GM23338 (cell line): ENCODE measurements around the gene TTBK1. TPM values are rescaled to one million over a fixed set of nuclear protein-coding genes. Genes with fewer than 3 reads are reported as not detected.

Experiments
- ATAC-seq: fragments of 200-7000 bp; cut with Tn5 transposase; 3 replicates; pipeline ENCODE4 v1.9.1; 2020
- DNase-seq: peaks from one replicate; pipeline ENCODE4 v3.0.0-alpha.2; 2015; ENCODE audit warnings: low spot score
- H2AFZ ChIP-seq: fragments of 200-600 bp; sonication (generic); 2 replicates; pipeline ENCODE4 v1.8.0; 2016; ENCODE audit warnings: antibody characterized with exemption, mild to moderate bottlenecking, moderate library complexity
- H3F3A ChIP-seq: fragments of 200-600 bp; sonication (generic); replicated peaks from 2 replicates; pipeline ENCODE4 v1.8.0; 2017; ENCODE audit warnings: antibody characterized with exemption, mixed run types, low read depth
- H3K27ac ChIP-seq: fragments of 200-600 bp; sonication (generic); 2 replicates; pipeline ENCODE4 v1.6.1; 2016; ENCODE audit warnings: low read depth
- H3K27me3 ChIP-seq: fragments of 200-600 bp; sonication (generic); 2 replicates; pipeline ENCODE4 v1.8.0; 2016; ENCODE audit warnings: mild to moderate bottlenecking, mixed run types, moderate library complexity; ENCODE audit not compliant: insufficient read depth
- H3K36me3 ChIP-seq: fragments of 200-600 bp; sonication (generic); 2 replicates; pipeline ENCODE4 v1.8.0; 2016; ENCODE audit warnings: mild to moderate bottlenecking; ENCODE audit not compliant: insufficient read depth
- H3K4me1 ChIP-seq: fragments of 200-600 bp; sonication (generic); 2 replicates; pipeline ENCODE4 v1.8.0; 2016; ENCODE audit warnings: mild to moderate bottlenecking, moderate library complexity; ENCODE audit not compliant: insufficient read depth
- H3K4me2 ChIP-seq: fragments of 200-600 bp; sonication (generic); 2 replicates; pipeline ENCODE4 v1.7.1; 2017; ENCODE audit warnings: mixed run types
- H3K4me3 ChIP-seq: fragments of 200-600 bp; sonication (generic); 2 replicates; pipeline ENCODE4 v1.6.1; 2016; ENCODE audit warnings: mixed run types
- H3K79me2 ChIP-seq: fragments of 200-600 bp; sonication (generic); replicated peaks from 2 replicates; pipeline ENCODE4 v1.8.0; 2017; ENCODE audit warnings: mild to moderate bottlenecking; ENCODE audit not compliant: insufficient read depth
- H3K9me2 ChIP-seq: fragments of 200-600 bp; sonication (generic); 2 replicates; pipeline ENCODE4 v1.8.0; 2017; ENCODE audit not compliant: insufficient read depth
- H4K20me1 ChIP-seq: fragments of 200-600 bp; sonication (generic); replicated peaks from 2 replicates; pipeline ENCODE4 v1.8.0; 2017; ENCODE audit warnings: mild to moderate bottlenecking; ENCODE audit not compliant: insufficient read depth
- H3K27ac Mint-ChIP-seq: 2 replicates; pipeline ENCODE4 v1.8.0; 2020; ENCODE audit warnings: inconsistent platforms, mild to moderate bottlenecking, moderate library complexity, mixed read lengths
- H3K27me3 Mint-ChIP-seq: 3 replicates; pipeline ENCODE4 v1.8.0; 2022; ENCODE audit warnings: low read depth, mild to moderate bottlenecking, moderate library complexity, mixed read lengths, inconsistent platforms; ENCODE audit not compliant: insufficient read depth, poor library complexity
- H3K36me3 Mint-ChIP-seq: 3 replicates; pipeline ENCODE4 v1.8.0; 2021; ENCODE audit warnings: low read depth, mild to moderate bottlenecking, inconsistent platforms, moderate library complexity, mixed read lengths
- H3K4me1 Mint-ChIP-seq: 3 replicates; pipeline ENCODE4 v1.8.0; 2020; ENCODE audit warnings: mild to moderate bottlenecking, inconsistent platforms, mixed read lengths
- H3K4me3 Mint-ChIP-seq: 3 replicates; pipeline ENCODE4 v1.8.0; 2021; ENCODE audit warnings: moderate library complexity, mild to moderate bottlenecking, inconsistent platforms, mixed read lengths
- H3K9me3 Mint-ChIP-seq: 3 replicates; pipeline ENCODE4 v1.8.0; 2020; ENCODE audit warnings: moderate library complexity, mild to moderate bottlenecking, inconsistent platforms, mixed read lengths
- CREB1 ChIP-seq: fragments of 250-450 bp; sonication (Bioruptor Pico); IDR thresholded peaks from 2 replicates; pipeline ENCODE4 v1.5.0; 2020; ENCODE audit warnings: low read depth, mild to moderate bottlenecking, moderate library complexity
- EZH2 ChIP-seq: fragments of 200-600 bp; sonication (generic); IDR thresholded peaks from one replicate; pipeline ENCODE4 v1.8.0; 2017; ENCODE audit warnings: antibody characterized with exemption, mild to moderate bottlenecking, low read depth; ENCODE audit not compliant: unreplicated experiment
- EZH2phosphoT487 ChIP-seq: fragments of 200-600 bp; sonication (generic); IDR thresholded peaks from one replicate; pipeline ENCODE4 v1.8.1; 2018; ENCODE audit warnings: antibody characterized with exemption; ENCODE audit not compliant: unreplicated experiment
- JUNB ChIP-seq: IDR thresholded peaks from one replicate; pipeline ENCODE4 v1.6.1; 2016; ENCODE audit warnings: antibody characterized with exemption; ENCODE audit not compliant: unreplicated experiment
- NANOG ChIP-seq: IDR thresholded peaks from 2 replicates; pipeline ENCODE4 v1.6.1; 2016; ENCODE audit warnings: antibody characterized with exemption, borderline replicate concordance
- POLR2AphosphoS5 ChIP-seq: IDR thresholded peaks from 2 replicates; pipeline ENCODE4 v1.6.1; 2016; ENCODE audit warnings: antibody characterized with exemption, low read depth
- STAT1 ChIP-seq: IDR thresholded peaks from one replicate; pipeline ENCODE4 v1.6.1; 2016; ENCODE audit warnings: antibody characterized with exemption; ENCODE audit not compliant: unreplicated experiment
- ZNF114 ChIP-seq: fragments of 250-450 bp; sonication (Bioruptor Pico); IDR thresholded peaks from 2 replicates; pipeline ENCODE4 v1.5.0; 2020; ENCODE audit warnings: mild to moderate bottlenecking, moderate library complexity
- polyA plus RNA-seq: library from polyadenylated mRNA; unstranded; fragments of >200 nt; fragmentation: Nextera tagmentation; extraction: Ambion mirVana; gene quantifications from 2 replicates; pipeline ENCODE4 v1.2.1, GENCODE V29; 2016
- total RNA-seq: library from RNA; depleted of rRNA; stranded (reverse); fragments of >200 nt; shearing (Covaris generic); gene quantifications from 2 replicates; pipeline ENCODE4 v1.2.3, GENCODE V29; 2014
- TF ChIP-seq, protein P1 (sequence below): IDR thresholded peaks from one replicate; pipeline ENCODE4 v1.6.1; 2018; ENCODE audit warnings: antibody characterized with exemption; ENCODE audit not compliant: unreplicated experiment
- TF ChIP-seq, protein P2 (sequence below), 2 experiments: fragments of 200-600 bp in 1 of 2; sonication (generic) in 1 of 2; conservative IDR thresholded peaks; 2 replicates each; pipeline versions ENCODE4 v1.5.1 to v1.6.1; 2016 to 2017; ENCODE audit warnings: antibody characterized with exemption in 2 of 2, low read depth in 2 of 2, mild to moderate bottlenecking in 2 of 2, moderate library complexity in 1 of 2

The TTBK1 gene
- total and polyA plus RNA-seq, 2 experiments from 2014 or later: 0.29 to 1.1 TPM

DNA sequence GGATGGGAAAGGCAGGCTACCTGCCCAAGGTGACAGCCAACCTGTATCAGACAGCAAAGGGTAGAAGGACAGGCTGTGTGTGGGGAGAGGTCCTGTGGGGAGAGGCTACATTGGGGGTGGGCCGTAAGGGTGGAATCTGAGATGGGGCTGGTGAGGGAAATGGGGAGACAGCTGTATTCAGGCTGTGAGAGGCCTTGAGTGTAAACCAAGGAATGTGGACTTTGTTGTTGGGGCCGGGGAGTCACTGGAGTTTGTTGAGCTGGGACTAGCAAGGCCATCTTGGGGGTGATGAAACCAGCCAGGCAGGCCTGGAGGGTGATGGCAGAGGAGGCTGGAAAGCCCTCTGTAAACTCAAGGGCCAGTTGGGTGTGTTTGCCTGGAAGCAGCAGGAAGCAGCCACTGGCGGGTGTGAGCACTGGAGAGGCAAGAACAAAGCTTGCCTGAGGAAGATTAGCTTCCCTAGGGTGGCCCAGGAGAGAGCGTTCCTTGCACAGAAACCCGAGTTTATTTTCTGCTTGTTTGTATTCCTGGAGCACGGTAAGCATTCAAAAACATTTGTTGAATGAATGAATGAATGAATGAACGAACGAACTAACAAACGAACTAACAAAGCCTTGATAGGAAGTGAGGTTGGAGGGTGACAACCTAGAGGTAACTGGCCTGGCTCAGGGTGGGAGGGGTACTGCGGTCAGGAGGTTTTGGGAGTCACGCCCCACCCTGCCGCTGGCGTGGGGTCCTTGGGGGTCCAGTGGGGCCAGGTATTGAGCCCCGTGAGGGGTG, 18.9 kb downstream of the TTBK1 start:
- Histone ChIP-seq H2AFZ (no peak overlapping the region), H3K4me2 (no peak overlapping the region), H3F3A (no peaks in the 10 kb centered on the region), H4K20me1 (no peaks in the 10 kb centered on the region), H3K27ac (no peak overlapping the region), H3K79me2 (no peaks in the 10 kb centered on the region), H3K9me2 (no peaks in the 10 kb centered on the region), H3K36me3 (no peaks in the 10 kb centered on the region), H3K27me3 (no peaks in the 10 kb centered on the region), H3K4me3 (no peak overlapping the region), H3K4me1 (peaks cover 2% of the 10 kb centered on the region)
- peaks cover 13% of the 10 kb centered on the region for H3K4me1 Mint-ChIP-seq
- H3K27ac Mint-ChIP-seq: no peak overlapping the region
- H3K9me3 Mint-ChIP-seq: no peaks in the 10 kb centered on the region; the same call in 2 of the 3 replicates
- H3K4me3 Mint-ChIP-seq: no peak overlapping the region
- TF ChIP-seq JUNB: no peak
- no peak for TF ChIP-seq STAT1
- TF ChIP-seq EZH2phosphoT487: no peak
- no peaks in the 10 kb centered on the region for H3K36me3 Mint-ChIP-seq
- ATAC-seq (no peak), DNase-seq (no peak)
- peaks cover 15% of the 10 kb centered on the region for H3K27me3 Mint-ChIP-seq

DNA sequence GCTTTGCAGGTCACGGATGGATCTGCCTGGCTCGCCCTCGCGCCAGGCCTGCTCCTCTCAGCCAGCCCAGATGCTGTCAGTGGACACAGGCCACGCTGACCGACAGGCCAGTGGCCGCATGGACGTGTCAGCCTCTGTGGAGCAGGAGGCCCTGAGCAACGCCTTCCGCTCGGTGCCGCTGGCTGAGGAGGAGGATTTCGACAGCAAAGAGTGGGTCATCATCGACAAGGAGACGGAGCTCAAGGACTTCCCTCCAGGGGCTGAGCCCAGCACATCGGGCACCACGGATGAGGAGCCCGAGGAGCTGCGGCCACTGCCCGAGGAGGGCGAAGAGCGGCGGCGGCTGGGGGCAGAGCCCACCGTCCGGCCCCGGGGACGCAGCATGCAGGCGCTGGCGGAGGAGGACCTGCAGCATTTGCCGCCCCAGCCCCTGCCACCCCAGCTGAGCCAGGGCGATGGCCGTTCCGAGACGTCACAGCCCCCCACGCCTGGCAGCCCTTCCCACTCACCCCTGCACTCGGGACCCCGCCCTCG, 19.6 kb downstream of the TTBK1 start:
- Mint-ChIP-seq H3K4me1 (peaks cover 17% of the 10 kb centered on the region), H3K9me3 (no peaks in the 10 kb centered on the region; the same call in 2 of the 3 replicates), H3K4me3 (no peak overlapping the region), H3K36me3 (no peaks in the 10 kb centered on the region), H3K27ac (no peak overlapping the region), H3K27me3 (peaks cover 19% of the 10 kb centered on the region)
- no peak overlapping the region for H3K27ac ChIP-seq
- no peaks in the 10 kb centered on the region for H3K79me2 ChIP-seq
- no peaks in the 10 kb centered on the region for H3K9me2 ChIP-seq
- no peaks in the 10 kb centered on the region for H4K20me1 ChIP-seq
- no peaks in the 10 kb centered on the region for H3K36me3 ChIP-seq
- no peak overlapping the region for H2AFZ ChIP-seq
- H3K4me1 ChIP-seq: peaks cover 8% of the 10 kb centered on the region
- no peak overlapping the region for H3K4me3 ChIP-seq
- DNase-seq (no peak), ATAC-seq (no peak)
- TF ChIP-seq CREB1: no peak
- TF ChIP-seq, protein P1, sequence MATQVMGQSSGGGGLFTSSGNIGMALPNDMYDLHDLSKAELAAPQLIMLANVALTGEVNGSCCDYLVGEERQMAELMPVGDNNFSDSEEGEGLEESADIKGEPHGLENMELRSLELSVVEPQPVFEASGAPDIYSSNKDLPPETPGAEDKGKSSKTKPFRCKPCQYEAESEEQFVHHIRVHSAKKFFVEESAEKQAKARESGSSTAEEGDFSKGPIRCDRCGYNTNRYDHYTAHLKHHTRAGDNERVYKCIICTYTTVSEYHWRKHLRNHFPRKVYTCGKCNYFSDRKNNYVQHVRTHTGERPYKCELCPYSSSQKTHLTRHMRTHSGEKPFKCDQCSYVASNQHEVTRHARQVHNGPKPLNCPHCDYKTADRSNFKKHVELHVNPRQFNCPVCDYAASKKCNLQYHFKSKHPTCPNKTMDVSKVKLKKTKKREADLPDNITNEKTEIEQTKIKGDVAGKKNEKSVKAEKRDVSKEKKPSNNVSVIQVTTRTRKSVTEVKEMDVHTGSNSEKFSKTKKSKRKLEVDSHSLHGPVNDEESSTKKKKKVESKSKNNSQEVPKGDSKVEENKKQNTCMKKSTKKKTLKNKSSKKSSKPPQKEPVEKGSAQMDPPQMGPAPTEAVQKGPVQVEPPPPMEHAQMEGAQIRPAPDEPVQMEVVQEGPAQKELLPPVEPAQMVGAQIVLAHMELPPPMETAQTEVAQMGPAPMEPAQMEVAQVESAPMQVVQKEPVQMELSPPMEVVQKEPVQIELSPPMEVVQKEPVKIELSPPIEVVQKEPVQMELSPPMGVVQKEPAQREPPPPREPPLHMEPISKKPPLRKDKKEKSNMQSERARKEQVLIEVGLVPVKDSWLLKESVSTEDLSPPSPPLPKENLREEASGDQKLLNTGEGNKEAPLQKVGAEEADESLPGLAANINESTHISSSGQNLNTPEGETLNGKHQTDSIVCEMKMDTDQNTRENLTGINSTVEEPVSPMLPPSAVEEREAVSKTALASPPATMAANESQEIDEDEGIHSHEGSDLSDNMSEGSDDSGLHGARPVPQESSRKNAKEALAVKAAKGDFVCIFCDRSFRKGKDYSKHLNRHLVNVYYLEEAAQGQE: no peak
- TF ChIP-seq POLR2AphosphoS5: no peak
- TF ChIP-seq EZH2: no peak
- no peak for TF ChIP-seq JUNB
- no peak for TF ChIP-seq NANOG
- TF ChIP-seq ZNF114 (CRISPR knock-in tag): no peak
- TF ChIP-seq, protein P2, sequence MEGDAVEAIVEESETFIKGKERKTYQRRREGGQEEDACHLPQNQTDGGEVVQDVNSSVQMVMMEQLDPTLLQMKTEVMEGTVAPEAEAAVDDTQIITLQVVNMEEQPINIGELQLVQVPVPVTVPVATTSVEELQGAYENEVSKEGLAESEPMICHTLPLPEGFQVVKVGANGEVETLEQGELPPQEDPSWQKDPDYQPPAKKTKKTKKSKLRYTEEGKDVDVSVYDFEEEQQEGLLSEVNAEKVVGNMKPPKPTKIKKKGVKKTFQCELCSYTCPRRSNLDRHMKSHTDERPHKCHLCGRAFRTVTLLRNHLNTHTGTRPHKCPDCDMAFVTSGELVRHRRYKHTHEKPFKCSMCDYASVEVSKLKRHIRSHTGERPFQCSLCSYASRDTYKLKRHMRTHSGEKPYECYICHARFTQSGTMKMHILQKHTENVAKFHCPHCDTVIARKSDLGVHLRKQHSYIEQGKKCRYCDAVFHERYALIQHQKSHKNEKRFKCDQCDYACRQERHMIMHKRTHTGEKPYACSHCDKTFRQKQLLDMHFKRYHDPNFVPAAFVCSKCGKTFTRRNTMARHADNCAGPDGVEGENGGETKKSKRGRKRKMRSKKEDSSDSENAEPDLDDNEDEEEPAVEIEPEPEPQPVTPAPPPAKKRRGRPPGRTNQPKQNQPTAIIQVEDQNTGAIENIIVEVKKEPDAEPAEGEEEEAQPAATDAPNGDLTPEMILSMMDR (conservative IDR thresholded peaks at IDR 0.05; ENCODE audit: low read depth in 2 of 2): no peak
- no peak overlapping the region for H3K4me2 ChIP-seq
- H3F3A ChIP-seq: no peaks in the 10 kb centered on the region
- H3K27me3 ChIP-seq: peaks cover 2% of the 10 kb centered on the region; the same call in 1 of the 2 replicates
